ENCODE measurements around the gene BBLN. TPM values are rescaled to one million over a fixed set of nuclear protein-coding genes. Genes with fewer than 3 reads are reported as not detected.

BBLN gene
- total RNA-seq, 1 experiment from 2014 or later: 154 TPM

GRCh38 chr9:128174062-128174461 lies 14.0 kb downstream of the BBLN start:
- H4K20me1 ChIP-seq (ENCODE audit: insufficient read depth): no peaks in the 10 kb centered on the region
- no peaks in the 10 kb centered on the region for H3K79me2 ChIP-seq (ENCODE audit: low read depth)
- H3F3A ChIP-seq (ENCODE audit: insufficient read depth, low read depth): peaks cover 12% of the 10 kb centered on the region
- no peaks in the 10 kb centered on the region for H3K27me3 ChIP-seq (ENCODE audit: insufficient read depth, low read depth)
- intact Hi-C loops (cut with micrococcal nuclease; ENCODE audit: unreplicated experiment): no loop called here
- no peaks in the 10 kb centered on the region for H3K9me2 ChIP-seq (ENCODE audit: insufficient read depth)
- H2AFZ ChIP-seq: no peak overlapping the region
- no TSS peak for BruUV-seq (replicated peaks)
- POLR2A ChIA-PET (ENCODE audit: unreplicated experiment): no interaction called here
- no peak for DNase-seq
- H3K27ac ChIP-seq: no peak overlapping the region
- no peaks in the 10 kb centered on the region for H3K9me3 ChIP-seq (ENCODE audit: insufficient read depth, low read depth)
- peaks cover 24% of the 10 kb centered on the region; the same call in 1 of the 2 replicates for H3K36me3 ChIP-seq (ENCODE audit: low read depth)
- H3K4me2 ChIP-seq: no peak overlapping the region
- no peak overlapping the region for H3K4me3 ChIP-seq
- CTCF ChIA-PET: no interaction called here
- no peak for TF ChIP-seq CTCF (conservative IDR thresholded peaks at IDR 0.05)
- peaks cover 18% of the 10 kb centered on the region for H3K4me1 ChIP-seq (replicated peaks; ENCODE audit: insufficient read depth)

GRCh38 chr9:128175102-128175563 lies 15.1 kb downstream of the BBLN start:
- intact Hi-C loops (cut with micrococcal nuclease; ENCODE audit: unreplicated experiment): no loop called here
- H3K27ac ChIP-seq: no peak overlapping the region
- peaks cover 29% of the 10 kb centered on the region; the same call in 1 of the 2 replicates for H3K36me3 ChIP-seq (ENCODE audit: low read depth)
- ChIA-PET CTCF (interaction anchor here (0.6 kb wide), 2 partner anchors 55 to 701 kb away, joined by 3 to 4 read pairs; no protein-coding TSS in a partner anchor), POLR2A (ENCODE audit: unreplicated experiment) (interaction anchor here (0.6 kb wide), 1 partner anchor 17 kb away, joined by 7 read pairs; no protein-coding TSS in a partner anchor)
- H3K4me3 ChIP-seq: no peak overlapping the region
- no TSS peak for BruUV-seq (replicated peaks)
- no peaks in the 10 kb centered on the region for H4K20me1 ChIP-seq (ENCODE audit: insufficient read depth)
- H3K4me1 ChIP-seq (replicated peaks; ENCODE audit: insufficient read depth): peaks cover 18% of the 10 kb centered on the region
- H3K9me3 ChIP-seq (ENCODE audit: insufficient read depth, low read depth): no peaks in the 10 kb centered on the region
- no peak overlapping the region for H2AFZ ChIP-seq
- no peak for DNase-seq
- no peaks in the 10 kb centered on the region for H3K79me2 ChIP-seq (ENCODE audit: low read depth)
- H3K27me3 ChIP-seq (ENCODE audit: insufficient read depth, low read depth): no peaks in the 10 kb centered on the region
- TF ChIP-seq CTCF (conservative IDR thresholded peaks at IDR 0.05): no peak
- no peak for TF ChIP-seq EZH2 (IDR thresholded peaks at IDR 0.05; ENCODE audit: low read depth)
- H3K9me2 ChIP-seq (ENCODE audit: insufficient read depth): no peaks in the 10 kb centered on the region
- H3F3A ChIP-seq (ENCODE audit: insufficient read depth, low read depth): peaks cover 12% of the 10 kb centered on the region
- H3K4me2 ChIP-seq: no peak overlapping the region

- Histone ChIP-seq H3K4me2 (no peak overlapping the region), H3K27me3 (ENCODE audit: insufficient read depth, low read depth) (no peaks in the 10 kb centered on the region), H3K9me3 (ENCODE audit: insufficient read depth, low read depth) (no peaks in the 10 kb centered on the region), H3K4me1 (replicated peaks; ENCODE audit: insufficient read depth) (peaks cover 18% of the 10 kb centered on the region), H3K9me2 (ENCODE audit: insufficient read depth) (no peaks in the 10 kb centered on the region), H4K20me1 (ENCODE audit: insufficient read depth) (no peaks in the 10 kb centered on the region), H3K4me3 (no peak overlapping the region), H2AFZ (no peak overlapping the region), H3F3A (ENCODE audit: insufficient read depth, low read depth) (peaks cover 12% of the 10 kb centered on the region), H3K36me3 (ENCODE audit: low read depth) (peaks cover 29% of the 10 kb centered on the region; the same call in 1 of the 2 replicates), H3K27ac (no peak overlapping the region), H3K79me2 (ENCODE audit: low read depth) (no peaks in the 10 kb centered on the region)
- ChIA-PET CTCF (interaction anchor here (0.6 kb wide), 1 partner anchor 700 kb away, joined by 4 read pairs; no protein-coding TSS in a partner anchor), POLR2A (ENCODE audit: unreplicated experiment) (no interaction called here)
- intact Hi-C loops (cut with micrococcal nuclease; ENCODE audit: unreplicated experiment): loop anchor here (2.0 kb wide), 1 partner anchor 15 kb away; the partner anchor contains the start of gene BBLN
- TF ChIP-seq EZH2 (IDR thresholded peaks at IDR 0.05; ENCODE audit: low read depth) (no peak), CTCF (conservative IDR thresholded peaks at IDR 0.05) (no peak)
- no peak for DNase-seq
- no TSS peak for BruUV-seq (replicated peaks)
Observed at GRCh38 chr9:128175726-128176125, 15.7 kb downstream of the BBLN start.

All from PC-9 (cell line).